AG04450 (cell line): ENCODE results near the gene PKP1. TPM values are rescaled to one million over a fixed set of nuclear protein-coding genes. Genes with fewer than 3 reads are reported as not detected.

Experiments
- CTCF ChIA-PET: fragments of 300-600, 350-600 bp; formaldehyde crosslinking; extraction: SDS; loops from one replicate; lab custom pipeline; 2022; ENCODE audit warnings: antibody characterized with exemption, inconsistent platforms; lab: Charles Lee
- POLR2A ChIA-PET: fragments of 350-600 bp; formaldehyde crosslinking; extraction: SDS; loops from one replicate; lab custom pipeline; 2021; ENCODE audit warnings: antibody characterized with exemption, inconsistent platforms; lab: Yijun Ruan, JAX
- DNase-seq: peaks from one replicate; pipeline ENCODE4 v3.0.0-alpha.2; 2011; ENCODE audit warnings: low read depth, low spot score
- H3K27ac ChIP-seq: one replicate; pipeline ENCODE4 v1.5.1; 2012; ENCODE audit warnings: low read depth, low read length, control low read depth
- H3K27me3 ChIP-seq: one replicate; pipeline ENCODE4 v1.6.0; 2012; ENCODE audit warnings: low read length; ENCODE audit not compliant: control insufficient read depth, insufficient read depth
- H3K4me3 ChIP-seq: 2 replicates; pipeline ENCODE4 v1.5.1; 2011; ENCODE audit warnings: mild to moderate bottlenecking, low read depth, low read length, control low read depth
- H3K9me3 ChIP-seq: 2 replicates; pipeline ENCODE4 v1.5.1; 2012; ENCODE audit warnings: low read length; ENCODE audit not compliant: control insufficient read depth, insufficient read depth
- CTCF ChIP-seq: IDR thresholded peaks from 2 replicates; pipeline ENCODE4 v1.5.1; 2011; ENCODE audit warnings: low read depth, low read length, control low read depth, inconsistent platforms
- polyA plus RNA-seq: library from polyadenylated mRNA; depleted of rRNA; stranded (reverse); fragments of >200 nt; gene quantifications from 2 replicates; pipeline ENCODE4 v1.2.3, GENCODE V29; 2011

Gene PKP1
- polyA plus RNA-seq, 1 experiment, result 0.04 TPM

DNA sequence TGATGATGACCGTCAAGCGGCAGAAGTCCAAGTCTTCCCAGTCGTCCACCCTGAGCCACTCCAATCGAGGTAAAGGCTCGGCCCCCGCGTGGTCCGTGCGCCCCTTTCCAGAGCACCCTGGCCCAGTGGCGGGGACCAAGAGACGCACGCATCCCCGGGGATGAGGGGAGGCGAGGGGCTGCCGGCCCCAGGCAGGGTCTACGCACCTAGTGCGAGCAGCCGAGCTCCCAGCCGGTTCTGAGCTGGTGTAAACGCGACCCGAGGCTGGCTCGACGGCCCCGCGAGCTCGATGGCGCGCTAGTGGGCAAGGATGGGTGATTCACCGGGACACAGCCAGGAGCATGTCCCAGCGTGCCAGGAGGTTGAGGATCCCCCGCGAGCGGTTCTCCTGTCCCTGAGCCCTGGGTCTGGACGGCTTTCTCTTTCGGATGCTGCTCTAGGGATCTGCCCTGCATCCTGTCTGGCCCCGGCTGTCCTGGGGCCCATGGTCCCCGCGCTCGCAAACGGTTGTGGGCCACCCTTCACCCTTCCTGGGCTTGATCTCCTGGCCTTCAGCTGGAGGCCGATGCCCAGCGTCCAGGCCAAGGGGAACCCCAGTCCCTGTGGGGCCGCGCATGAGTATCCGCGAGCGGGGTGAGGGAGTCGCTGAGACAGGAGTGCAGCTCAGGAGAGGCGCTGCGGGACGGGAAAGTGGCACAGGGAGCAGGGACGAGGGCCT lies 689 bp downstream of the PKP1 start:
- CTCF ChIA-PET, result no interaction called here
- Histone ChIP-seq H3K4me3 (no peak overlapping the region), H3K27me3 (peaks cover 52% of the 10 kb centered on the region), H3K27ac (no peak overlapping the region), H3K9me3 (peaks cover 9% of the 10 kb centered on the region; the same call in 1 of the 2 replicates)
- TF ChIP-seq CTCF, result no peak
- DNase-seq, result no peak
- POLR2A ChIA-PET, result no interaction called here

DNA sequence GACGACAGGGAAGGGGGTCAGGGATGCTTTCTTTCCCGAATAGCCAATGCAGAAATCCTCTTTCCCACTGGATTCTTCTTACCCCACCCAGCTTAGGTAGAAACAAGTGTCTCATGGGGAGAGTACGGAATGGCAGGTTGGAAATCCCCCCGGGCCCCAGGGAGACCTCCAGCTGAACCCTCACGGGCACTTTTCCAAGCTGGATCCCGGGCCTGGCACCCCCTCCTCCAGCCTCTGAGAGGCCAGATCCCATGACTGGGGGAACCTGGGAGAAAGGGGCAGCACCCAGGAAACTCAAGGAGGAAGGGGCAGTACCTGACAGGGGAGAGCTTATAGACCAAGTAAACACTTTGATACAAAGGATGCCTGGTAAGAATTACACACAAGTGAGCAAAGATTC lies 1.3 kb downstream of the PKP1 start:
- no peak for DNase-seq
- ChIA-PET POLR2A (no interaction called here), CTCF (no interaction called here)
- Histone ChIP-seq H3K27ac (no peak overlapping the region), H3K27me3 (peaks cover 48% of the 10 kb centered on the region), H3K4me3 (no peak overlapping the region), H3K9me3 (peaks cover 9% of the 10 kb centered on the region; the same call in 1 of the 2 replicates)
- no peak for TF ChIP-seq CTCF

DNA sequence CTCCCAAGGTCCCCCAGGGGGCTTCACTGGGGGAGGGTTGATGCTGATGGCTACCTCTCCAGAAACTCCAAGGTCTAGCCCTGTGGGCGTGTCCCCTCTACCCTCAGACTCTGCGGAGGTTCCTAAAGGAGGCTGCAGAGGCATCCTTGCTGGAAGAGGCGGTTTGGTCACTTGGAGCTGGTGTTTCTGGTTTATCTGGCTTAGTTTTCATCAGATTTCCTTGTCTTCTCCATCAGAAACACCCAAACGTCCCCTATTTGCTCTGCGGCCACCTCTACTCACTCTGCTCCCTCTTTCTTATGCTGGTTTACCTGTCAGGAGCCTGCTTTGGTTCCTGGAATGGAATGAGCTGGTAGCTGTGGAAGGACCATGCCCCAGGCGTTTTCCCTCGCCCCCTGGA lies 2.5 kb downstream of the PKP1 start:
- no peak for DNase-seq
- Histone ChIP-seq H3K27ac (no peak overlapping the region), H3K4me3 (no peak overlapping the region), H3K9me3 (peaks cover 9% of the 10 kb centered on the region; the same call in 1 of the 2 replicates), H3K27me3 (peaks cover 51% of the 10 kb centered on the region)
- CTCF ChIA-PET, result no interaction called here
- no peak for TF ChIP-seq CTCF
- POLR2A ChIA-PET, result no interaction called here

DNA sequence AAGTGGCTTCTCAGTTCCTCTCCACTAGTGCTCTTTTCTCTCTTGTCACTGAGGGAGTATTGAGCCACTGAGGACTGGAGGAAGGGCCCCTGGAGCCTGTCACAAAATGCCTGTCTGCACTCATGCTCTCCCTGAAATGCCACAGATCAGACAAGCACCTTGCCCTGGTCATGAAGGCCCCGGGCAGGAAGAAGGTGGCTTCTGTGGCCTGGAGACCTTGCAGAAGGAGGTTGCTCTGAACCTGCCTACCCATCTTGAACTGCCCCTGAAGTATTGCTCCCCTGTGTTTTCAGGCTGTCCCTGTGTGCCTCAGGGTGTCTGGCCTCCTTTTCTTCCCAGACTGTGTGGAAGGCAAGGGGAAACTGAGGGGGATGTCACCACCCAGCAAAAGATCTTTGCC lies 3.1 kb downstream of the PKP1 start:
- Histone ChIP-seq H3K27me3 (peaks cover 50% of the 10 kb centered on the region), H3K9me3 (peaks cover 9% of the 10 kb centered on the region; the same call in 1 of the 2 replicates), H3K4me3 (no peak overlapping the region), H3K27ac (no peak overlapping the region)
- no peak for DNase-seq
- no peak for TF ChIP-seq CTCF
- POLR2A ChIA-PET, result no interaction called here
- CTCF ChIA-PET, result no interaction called here

GRCh38 chr1:201288007-201288406 lies 4.7 kb downstream of the PKP1 start:
- ChIA-PET CTCF (interaction anchor here (1.2 kb wide), 1 partner anchor 73 kb away, joined by 3 read pairs; no protein-coding TSS in a partner anchor), POLR2A (no interaction called here)
- Histone ChIP-seq H3K9me3 (peaks cover 9% of the 10 kb centered on the region; the same call in 1 of the 2 replicates), H3K27ac (no peak overlapping the region), H3K4me3 (no peak overlapping the region), H3K27me3 (peaks cover 49% of the 10 kb centered on the region)
- TF ChIP-seq CTCF, result no peak
- DNase-seq, result no peak
